GM18907 (cell line): ENCODE results near the gene SSBP2.
"Not testable (repeated sequence)": the region's sequence is repeated elsewhere in the genome, so short reads cannot be mapped to it uniquely, and the experiment has no call there.

Source experiments
- ATAC-seq: cut with Tn5 transposase; IDR thresholded peaks from one replicate; pipeline ENCODE4 v1.9.1; 2021; ENCODE audit warnings: mild to moderate bottlenecking, moderate library complexity; ENCODE audit not compliant: unreplicated experiment

The SSBP2 gene

DNA sequence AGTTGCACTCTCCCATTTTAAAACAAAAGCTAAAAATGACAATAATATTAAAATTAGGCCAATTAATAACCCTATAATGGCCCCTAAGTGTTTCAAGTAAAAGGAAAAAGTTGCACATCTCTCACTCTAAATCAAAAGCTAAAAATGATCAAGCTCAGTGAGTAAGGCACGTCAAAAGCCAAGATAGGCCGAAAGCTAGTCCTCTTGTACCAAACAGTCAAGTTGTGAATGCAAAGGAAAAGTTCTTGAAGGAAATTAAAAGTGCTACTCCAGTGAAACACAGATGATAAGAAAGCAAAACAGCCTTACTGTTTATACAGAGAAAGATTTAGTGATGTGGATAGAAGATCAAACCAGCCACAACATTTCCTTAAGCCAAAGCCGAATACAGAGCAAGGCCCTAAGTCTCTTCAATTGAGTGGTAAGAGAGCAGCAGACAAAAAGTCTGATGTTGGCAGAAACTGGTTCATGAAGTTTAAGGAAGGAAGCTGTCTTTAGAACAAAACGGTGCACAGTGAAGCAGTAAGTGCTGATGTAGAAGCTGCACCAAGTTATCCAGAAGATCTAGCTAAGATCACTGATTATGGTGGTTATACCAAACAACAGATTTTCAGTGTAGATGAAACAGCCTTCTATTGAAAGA, 212.9 kb downstream of the SSBP2 start:
- no peak for ATAC-seq

DNA sequence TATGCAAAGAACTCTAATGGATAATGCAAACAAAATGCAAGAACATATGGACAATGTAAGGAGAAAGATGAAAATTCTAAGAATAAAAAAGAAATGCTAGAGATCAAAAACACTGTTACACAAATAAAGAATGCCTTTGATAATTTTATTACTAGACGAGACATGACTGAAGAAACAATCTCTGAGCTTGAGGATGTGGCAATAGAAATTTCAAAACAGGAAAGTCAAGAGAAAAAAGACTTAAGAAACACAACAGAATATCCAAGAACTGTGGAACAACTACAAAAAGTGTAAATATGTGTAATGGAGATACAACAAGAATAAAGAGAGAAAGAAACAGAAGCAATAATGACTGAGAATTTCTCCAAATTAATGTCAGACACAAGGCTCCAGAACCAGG, 216.5 kb downstream of the SSBP2 start:
- ATAC-seq: no peak

DNA sequence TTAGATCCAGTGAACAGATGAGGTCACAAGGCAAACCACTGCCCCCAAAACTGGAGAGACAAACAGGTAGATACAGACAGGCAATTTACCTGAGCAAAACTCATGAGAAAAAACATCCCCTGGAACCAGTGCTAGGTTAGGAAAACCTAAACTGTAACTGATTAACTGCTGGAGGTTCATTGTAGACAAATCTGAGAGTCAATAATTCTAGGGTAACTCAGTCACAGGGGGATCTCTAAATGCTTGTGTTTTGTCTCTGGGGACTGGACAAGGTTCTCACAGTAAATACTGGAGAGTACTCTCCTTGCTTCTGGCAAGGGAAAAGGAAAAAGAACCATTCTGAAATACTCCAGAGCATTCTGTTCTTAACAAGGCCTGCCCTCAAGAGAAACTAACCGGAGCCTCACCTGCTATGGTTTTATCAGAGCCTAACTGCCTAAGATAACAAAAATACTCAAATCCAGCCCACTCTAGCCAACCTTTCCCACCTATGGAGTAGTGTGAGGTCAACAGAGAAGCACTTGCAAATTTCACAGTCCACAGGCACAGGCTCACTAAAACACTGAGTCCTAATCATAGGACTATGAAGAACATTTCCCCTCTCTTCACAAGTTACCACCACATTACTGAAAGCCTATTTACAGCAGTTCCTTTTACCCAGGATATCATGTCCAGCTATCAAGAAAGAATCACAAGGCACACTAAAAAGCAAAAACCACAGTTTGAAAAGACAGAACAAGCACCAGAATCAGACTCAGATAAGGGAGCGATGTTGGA, 217.1 kb downstream of the SSBP2 start:
- ATAC-seq: peak; percentile 61

DNA sequence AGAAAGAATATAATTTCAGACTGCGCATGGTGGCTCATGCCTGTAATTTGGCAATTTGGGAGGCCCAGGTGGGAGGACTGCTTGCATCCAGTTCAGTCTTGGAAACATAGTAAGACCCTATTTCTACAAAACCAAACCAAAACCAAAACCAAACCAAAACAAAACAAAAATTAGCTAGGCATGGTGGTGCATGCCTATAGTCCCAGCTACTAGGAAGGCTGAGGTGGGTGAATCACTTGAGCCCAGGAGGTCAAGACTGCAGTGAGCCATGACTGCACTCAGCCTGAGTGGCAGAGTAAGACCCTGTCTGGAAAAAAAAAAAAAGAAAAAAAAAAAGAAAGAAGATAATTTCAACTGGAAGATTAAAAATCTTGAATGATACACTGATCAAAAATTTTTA, 220.0 kb downstream of the SSBP2 start:
- ATAC-seq: no peak

DNA sequence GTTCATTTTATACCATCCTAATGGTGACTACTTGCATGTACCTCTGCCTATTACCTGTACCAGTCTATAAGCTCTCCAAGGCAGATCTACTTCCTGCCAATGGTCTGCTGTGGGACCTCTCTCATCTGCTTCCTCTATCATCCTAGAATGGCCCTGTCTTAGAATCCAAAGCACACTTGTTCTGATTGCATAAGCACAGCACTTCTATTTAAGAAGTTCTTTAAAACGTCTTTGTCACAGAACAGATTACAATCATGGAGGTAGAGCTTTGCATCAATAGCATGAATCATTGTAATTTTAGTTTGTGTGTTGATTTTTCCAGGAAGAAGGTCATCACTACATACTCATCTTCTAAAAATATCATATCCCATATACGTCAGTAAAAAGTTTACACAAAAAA, 225.2 kb downstream of the SSBP2 start:
- no peak for ATAC-seq

DNA sequence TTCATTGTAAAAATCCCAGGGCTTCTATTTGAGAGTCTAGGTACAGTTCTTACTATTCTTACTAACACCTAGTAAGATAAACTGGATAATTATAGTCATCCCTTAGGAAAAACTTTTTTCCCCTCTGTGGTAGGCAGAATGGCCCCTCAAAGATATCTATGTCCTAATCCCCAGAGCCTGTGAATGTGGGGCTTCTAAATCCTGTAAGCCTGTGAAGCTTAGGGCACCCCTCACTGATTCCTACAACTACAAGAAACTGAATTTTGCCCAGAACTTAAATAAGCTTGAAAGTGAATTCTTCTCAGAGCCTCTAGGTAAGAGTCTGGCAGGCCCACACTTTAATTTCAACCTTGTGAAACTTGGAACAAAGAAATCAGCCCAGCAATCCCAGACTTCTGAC, 226.9 kb downstream of the SSBP2 start:
- ATAC-seq: no peak

DNA sequence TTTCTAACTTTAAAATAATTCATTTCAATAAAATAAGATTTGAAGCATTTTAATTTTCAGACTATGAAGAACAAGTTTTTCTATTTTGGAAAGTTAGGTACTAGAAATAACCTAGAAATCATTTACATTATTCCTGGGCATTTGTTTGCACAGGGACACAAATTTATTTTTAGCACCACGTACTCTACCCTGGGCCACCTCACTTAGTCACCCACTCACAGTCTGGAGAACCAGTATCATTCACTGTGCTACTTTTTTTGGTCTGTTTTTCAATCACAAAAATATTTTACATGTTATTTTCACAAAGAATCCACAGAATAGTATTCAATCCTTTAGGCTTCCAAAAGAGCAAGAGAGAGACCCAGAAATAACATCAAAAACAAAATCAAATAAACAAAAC, 228.3 kb downstream of the SSBP2 start:
- ATAC-seq: no peak

DNA sequence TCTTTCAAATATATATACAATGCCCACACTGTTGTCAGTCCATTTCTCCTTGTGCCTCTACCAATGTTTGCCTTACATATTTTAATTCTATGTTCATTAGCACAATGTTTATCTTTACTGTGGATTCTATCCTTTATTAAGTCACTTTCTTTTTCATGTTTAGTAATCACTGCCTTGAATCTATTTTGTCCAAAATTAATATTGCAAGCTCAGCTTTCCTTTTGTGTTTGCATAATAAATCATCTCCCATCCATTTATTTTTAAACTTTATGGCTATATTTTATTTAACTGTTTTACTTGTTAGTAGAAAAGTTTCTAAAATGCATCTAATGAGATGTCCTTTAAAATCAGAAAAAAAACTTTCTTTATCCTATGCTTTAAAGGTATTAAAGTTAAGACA, 230.1 kb downstream of the SSBP2 start:
- ATAC-seq: no peak

DNA sequence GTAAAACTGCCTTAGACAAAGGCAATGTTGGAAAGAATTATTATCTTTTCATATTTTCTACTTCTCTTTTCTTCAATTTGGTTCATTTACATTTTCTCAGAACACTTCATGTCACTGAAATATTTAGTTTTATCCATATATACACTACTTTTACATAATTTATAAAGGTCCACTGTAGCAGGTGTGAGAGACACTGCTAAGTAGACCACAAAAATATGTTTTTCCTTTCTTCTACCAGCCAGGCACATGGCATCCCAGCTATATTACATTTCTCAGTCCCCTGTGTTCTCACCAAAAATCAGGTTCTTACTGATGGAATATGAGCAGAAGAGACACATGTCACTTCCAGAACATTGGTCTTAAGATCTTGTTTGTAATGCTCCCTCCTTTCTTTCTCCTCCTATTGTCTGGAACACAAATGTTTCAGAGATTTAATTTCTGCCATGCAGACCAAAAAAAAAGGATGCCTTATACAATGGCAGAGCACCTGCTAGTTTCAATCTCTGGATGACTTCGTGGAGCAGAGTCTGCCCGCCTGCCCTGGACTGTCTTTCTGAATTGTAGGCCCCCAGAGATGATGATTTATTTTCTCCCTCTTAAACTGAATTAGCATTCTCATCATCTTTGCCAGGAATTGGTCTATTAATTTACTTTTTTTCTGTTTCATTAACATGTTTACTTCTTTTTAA, 231.5 kb downstream of the SSBP2 start:
- ATAC-seq: no peak

DNA sequence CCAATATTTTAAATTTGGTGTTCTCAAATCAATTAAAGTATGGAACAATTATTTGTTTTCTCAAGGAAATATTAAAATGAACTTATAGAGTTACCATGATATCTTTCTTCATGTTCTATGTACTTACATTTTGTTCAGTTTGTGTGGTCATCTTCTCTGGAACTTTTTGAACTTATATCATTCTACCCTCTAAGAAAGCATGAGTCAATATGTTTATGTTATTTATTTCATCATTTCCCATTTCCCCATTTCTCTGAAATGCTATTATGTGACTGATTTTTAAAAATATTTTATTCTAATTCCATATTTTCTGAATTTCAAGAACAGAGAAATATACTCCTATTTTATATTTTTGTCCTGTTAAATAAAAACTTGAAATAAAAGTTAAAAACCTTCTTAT, 233.4 kb downstream of the SSBP2 start:
- no peak for ATAC-seq

DNA sequence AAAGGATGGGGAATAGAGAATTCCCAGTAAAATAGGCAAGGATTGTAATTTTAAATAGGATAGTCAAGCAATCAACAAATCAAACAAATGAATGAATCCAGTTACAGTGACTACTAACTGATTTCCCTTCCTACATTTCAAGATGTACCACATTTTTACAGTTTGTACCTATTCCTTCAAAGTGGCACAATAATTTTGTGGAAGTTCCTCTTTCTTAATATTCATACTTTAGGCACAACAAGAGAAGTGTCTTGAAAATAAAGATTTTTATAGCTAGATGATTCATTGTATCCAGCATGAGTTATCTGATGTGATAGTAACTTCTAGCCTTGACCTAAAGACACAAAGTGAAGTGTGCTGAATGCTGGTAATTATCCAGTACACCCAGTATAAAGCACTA, 234.8 kb downstream of the SSBP2 start:
- ATAC-seq: no peak

DNA sequence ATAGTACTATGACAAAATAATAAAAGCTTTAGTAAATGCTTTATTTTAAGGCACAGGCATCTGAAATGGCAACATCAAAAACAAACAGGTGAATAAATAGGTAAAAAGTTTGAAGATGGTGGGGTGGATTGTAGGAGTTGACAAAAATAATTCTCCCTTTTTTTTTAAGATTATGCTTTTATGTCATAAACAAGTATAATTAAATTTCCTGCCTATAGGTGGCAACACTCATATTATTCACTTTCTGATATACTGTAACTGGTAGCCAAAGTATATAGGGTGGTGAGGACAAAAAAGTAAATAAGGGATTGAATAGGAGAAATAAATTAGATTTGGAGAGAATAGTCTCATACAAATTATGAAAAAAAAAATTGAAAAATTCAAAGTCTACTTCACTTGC, 236.9 kb downstream of the SSBP2 start:
- no peak for ATAC-seq

DNA sequence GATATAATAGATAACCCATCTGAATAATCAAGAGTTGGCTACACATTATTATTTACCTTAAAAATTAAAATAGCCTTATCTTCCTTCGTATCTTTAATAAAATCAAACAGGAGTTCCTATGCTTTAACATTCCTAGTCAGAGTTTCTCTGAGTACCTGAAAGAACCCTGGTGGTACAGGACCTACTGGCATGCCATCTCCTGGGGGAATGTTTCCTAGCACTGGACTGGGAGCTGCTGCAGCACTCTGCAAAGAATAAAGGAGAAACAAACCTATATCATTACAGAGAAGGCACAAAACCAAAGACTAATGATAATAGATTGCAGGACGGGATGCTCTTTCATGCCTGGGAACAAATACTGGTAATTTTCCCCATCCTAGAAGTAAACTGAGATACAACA, 237.4 kb downstream of the SSBP2 start:
- ATAC-seq: no peak

DNA sequence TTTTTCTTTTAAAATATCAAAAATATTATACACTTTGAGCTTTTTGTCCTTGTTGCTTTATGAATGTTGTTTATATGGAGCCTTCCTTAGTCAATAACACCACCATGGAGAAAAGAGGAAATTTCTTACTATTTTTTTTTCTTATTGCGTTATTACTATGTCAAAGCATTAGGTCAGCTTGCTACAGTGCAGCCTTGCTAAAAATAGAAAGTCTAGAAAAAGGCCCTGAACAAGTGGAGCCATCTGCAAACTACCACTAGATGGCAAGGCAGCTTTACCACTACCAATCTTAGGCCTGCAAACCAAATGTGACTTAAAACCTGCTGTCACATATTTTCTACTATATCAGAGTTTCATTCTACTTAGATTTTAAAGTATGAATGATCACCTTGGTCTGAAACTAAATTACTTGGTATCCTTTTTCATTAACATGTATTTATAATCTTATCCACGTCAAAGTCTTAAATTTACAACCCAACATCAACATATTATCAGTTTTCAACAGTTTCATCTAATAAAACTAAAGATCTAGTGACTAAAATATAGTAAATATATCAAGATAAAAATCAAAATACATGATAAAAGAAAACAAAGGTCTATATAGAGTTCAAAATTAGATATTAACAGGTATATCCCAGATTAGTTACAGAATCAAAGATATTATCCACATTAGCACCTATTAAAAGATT, 243.9 kb downstream of the SSBP2 start:
- ATAC-seq: peak; percentile 98

DNA sequence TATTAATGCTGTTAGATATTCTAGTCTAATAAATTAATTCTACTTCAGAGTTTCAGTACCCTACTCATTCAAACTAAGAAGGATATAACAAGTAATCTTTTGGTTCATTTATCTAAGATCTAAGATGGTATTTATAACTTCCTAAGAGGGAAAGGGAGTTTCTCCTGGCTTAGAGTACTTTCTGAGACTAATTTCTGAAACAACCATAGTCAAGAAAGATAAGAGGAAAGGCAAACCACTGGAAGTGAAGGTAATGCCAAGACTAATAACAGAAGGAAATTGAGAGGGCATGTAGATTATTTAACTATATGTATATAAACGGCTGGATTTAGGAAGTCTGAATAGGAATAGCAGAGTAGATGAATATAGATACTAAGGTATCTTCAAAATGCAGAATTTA, 244.5 kb downstream of the SSBP2 start:
- no peak for ATAC-seq

DNA sequence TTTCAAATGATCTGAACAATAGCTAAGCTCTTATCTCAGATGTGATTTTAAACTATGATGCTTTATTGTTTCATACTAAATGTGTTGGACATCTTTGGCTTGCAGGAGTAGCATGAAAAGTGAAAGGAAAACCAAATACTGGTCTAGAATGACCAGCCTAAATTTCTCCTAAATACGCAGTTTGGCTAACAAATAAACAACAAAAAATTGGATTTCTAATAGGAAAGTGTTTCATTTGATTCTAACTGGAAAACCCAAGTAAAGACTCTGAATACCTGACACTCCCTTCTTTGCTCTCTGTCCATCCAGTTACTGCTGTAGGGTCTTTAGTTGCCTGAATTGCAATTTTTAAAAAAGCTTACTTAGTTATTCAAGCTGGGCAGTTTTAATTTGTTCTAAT, 245.2 kb downstream of the SSBP2 start:
- ATAC-seq: no peak

DNA sequence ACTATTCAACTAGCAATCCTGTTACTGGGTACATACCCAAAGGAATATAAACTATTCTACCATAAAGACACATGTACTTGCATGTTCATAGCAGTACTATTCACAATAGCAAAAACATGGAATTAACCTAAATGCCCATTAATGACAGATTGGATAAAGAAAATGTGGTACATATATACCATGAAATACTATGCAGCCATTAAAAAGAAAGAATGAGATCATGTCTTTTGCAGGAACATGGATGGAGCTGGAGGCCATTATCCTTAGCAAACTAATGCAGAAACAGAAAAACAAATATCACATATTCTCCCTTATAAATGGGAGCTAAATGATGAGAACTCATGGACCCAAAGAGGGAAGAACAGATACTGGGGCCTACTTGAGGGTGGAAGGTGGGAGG, 247.3 kb downstream of the SSBP2 start:
- ATAC-seq: not testable (repeated sequence)

DNA sequence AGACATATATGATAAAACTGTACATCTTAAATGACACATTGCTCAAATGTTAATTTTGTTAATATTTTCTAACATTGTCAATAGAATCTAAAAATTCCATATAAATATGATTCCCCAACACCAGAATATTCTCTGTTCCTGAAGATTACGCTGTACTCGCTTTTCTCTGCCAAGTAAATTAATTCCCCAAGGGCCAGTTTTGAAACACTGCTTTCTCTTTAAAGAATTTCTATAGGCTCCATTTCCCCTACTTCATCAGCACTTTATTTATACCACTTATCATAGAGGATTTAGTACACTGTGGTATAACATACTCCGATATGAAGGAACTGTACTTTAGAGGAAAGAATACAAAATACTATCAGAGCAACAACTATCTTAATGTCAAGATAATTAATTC, 255.6 kb downstream of the SSBP2 start:
- ATAC-seq: no peak

DNA sequence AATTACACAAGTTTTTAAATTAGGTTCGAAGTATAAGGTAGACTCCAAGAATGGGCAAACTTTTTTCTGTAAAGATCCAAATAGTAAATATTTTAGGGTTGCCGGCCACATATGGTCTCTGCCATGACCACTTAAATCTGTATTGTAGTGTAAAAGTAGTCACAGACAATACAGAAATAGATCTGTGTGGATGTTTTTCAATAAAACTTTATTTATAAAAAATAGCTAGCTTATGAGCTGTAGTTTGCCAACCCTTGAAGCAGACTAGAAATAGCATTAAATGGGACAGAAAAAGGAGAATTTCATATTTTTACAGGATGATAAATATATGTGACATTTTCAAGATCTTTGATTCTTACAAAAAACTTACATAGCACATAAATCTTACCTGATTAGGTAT, 262.0 kb downstream of the SSBP2 start:
- no peak for ATAC-seq

DNA sequence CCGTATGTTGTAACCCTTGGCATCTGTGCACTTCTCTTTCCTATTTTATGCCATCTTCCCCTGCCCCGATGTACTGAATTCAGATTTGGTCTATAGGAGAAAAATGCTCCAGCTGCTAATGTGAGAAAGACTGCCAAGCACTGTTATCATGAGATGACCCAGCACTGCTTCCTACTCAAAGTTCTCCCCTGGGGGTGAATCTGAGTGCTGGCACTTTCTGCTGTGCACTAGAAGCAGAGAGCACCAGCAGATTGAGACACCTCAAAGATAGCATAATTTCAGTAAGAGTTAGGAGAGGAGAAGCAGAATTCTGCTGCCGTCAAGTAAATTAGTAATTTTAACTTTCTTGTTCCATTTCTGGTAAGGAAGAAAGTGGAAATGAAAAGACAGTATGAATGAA, 264.2 kb downstream of the SSBP2 start:
- ATAC-seq: no peak

DNA sequence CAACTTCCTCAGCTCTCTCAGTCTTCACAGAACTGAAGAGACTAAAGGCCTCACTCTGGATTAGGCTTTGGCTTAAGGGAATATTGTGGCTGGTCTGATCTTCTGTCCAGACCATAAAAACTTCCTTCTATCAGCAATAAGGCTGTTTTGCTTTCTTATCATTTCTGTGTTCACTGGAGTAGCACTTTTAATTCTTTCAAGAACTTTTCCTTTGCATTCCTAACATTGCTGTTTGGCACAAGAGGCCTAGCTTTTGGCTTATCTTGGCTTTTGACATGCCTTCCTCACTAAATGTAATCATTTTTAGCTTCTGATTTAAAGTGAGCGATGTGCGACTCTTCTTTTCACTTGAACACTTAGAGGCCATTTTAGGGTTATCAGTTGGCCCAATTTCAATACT, 268.3 kb downstream of the SSBP2 start:
- ATAC-seq: no peak

DNA sequence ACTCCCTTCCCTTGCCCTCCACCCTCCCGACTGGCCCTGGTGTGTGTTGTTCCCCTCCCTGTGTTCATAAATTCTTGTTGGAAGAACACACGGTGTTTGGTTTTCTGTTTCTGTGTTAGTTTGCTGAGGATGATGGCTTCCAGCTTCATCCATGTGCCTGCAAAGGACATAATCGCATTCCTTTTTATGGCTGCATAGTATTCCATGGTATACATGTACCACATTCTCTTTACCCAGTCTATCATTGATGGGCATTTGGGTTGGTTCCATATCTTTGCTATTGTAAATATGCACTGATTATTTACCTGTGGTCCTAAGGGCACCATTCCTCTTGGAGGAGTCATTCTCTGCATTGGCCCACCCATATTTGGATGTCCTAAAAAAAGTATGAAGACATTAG, 277.5 kb downstream of the SSBP2 start:
- not testable (repeated sequence) for ATAC-seq
